ENCODE results near the gene KIF17. TPM values are rescaled to one million over a fixed set of nuclear protein-coding genes. Genes with fewer than 3 reads are reported as not detected.

KIF17 gene
- total and polyA plus RNA-seq, 2 of the 8 experiments (the other 6 are each of a cell fraction or from before 2014, with no cell fraction given): 6.9 to 10.4 TPM

GRCh38 chr1:20626098-20626427, 91.7 kb downstream of the KIF17 start:
- FAIRE-seq (no peak), DNase-seq (ENCODE audit: low read depth in 1 of 2, low spot score in 2 of 2) (no peak)
- ChIA-PET POLR2A (ENCODE audit: partially characterized antibody) (interaction anchor here (0.6 to 2.1 kb wide), 5 partner anchors 8 to 1937 kb away, joined by 3 to 13 read pairs (median 3); partner anchors contain the start of genes EPHA8 and PINK1), CTCF (ENCODE audit: partially characterized antibody) (interaction anchor here (0.6 to 1.9 kb wide), 6 partner anchors 8 to 103 kb away, joined by 3 to 7 read pairs (median 6); partner anchors contain the start of gene CDA)
- Histone ChIP-seq H2BK15ac (ENCODE audit: low read length) (no peak overlapping the region), H3K23ac (ENCODE audit: insufficient read length) (no peak overlapping the region), H4K20me1 (replicated peaks in 1 of 2; ENCODE audit: control insufficient read depth in 1 of 2, insufficient read depth in 2 of 2, low read length in 2 of 2) (no peaks in the 10 kb centered on the region), H3K4me2 (ENCODE audit: insufficient read depth in 1 of 2, low read depth in 2 of 2, low read length in 2 of 2) (peak overlapping the region in 1 of 2 experiments; percentile 62; a peak in 1 of 4 replicates), H3K18ac (ENCODE audit: extremely low read depth, low read length) (no peak overlapping the region; the same call in 1 of the 2 replicates), H3K23me2 (ENCODE audit: low read depth, low read length) (peaks cover 2% of the 10 kb centered on the region; the same call in 1 of the 2 replicates), H2BK120ac (replicated peaks; ENCODE audit: low read depth, low read length) (no peak overlapping the region), H2BK20ac (ENCODE audit: low read length) (no peak overlapping the region), H3K27ac (ENCODE audit: low read depth, low read length) (no peak overlapping the region), H3K4me1 (replicated peaks in 1 of 4; ENCODE audit: control insufficient read depth in 3 of 4, insufficient read depth in 4 of 4, low read length in 3 of 4) (peaks cover 0 to 8% (median 1%) of the 10 kb centered on the region in 4 experiments; a peak in 2 of 7 replicates), H4K8ac (ENCODE audit: extremely low read depth, insufficient read depth, low read length) (no peak overlapping the region), H3K9ac (replicated peaks in 1 of 4; ENCODE audit: extremely low read depth in 1 of 4, low read depth in 3 of 4, low read length in 3 of 4) (no peak overlapping the region), H3K56ac (replicated peaks; ENCODE audit: insufficient read length, low read depth, low read length) (no peak overlapping the region), H2BK5ac (ENCODE audit: low read depth, low read length) (0 out of 2 replicates have a peak overlapping the region, but pooled peaks have one; percentile 91), H3K9me3 (ENCODE audit: insufficient read depth in 2 of 2, low read depth in 1 of 2, low read length in 1 of 2) (peaks cover 8 to 9% of the 10 kb centered on the region in 2 experiments; a peak in 2 of 4 replicates), H4K91ac (replicated peaks; ENCODE audit: insufficient read length, low read length) (no peak overlapping the region), H3K4ac (replicated peaks; ENCODE audit: insufficient read length, low read depth, low read length) (no peak overlapping the region), H3K79me2 (ENCODE audit: control insufficient read depth in 1 of 2, insufficient read depth in 2 of 2, low read length in 2 of 2) (no peaks in the 10 kb centered on the region), H3K79me1 (ENCODE audit: low read depth, low read length) (no peaks in the 10 kb centered on the region), H2AK5ac (ENCODE audit: low read depth, low read length) (no peak overlapping the region), H3K4me3 (ENCODE audit: extremely low read depth in 1 of 4, insufficient read depth in 2 of 4, low read depth in 3 of 4, low read length in 4 of 4) (no peak overlapping the region), H2AFZ (ENCODE audit: low read length) (no peak overlapping the region), H3K36me3 (ENCODE audit: control insufficient read depth in 2 of 4, insufficient read depth in 4 of 4, low read length in 3 of 4) (peaks cover 0 to 2% (median 0%) of the 10 kb centered on the region in 4 experiments; a peak in 1 of 8 replicates), H4K5ac (ENCODE audit: insufficient read length, low read depth, low read length) (peak overlapping the region; percentile 88), H2BK12ac (ENCODE audit: low read depth, low read length) (peak overlapping the region; percentile 75; the same call in 1 of the 2 replicates), H3K27me3 (replicated peaks in 1 of 4; ENCODE audit: control insufficient read depth in 3 of 4, extremely low read depth in 1 of 4, insufficient read depth in 3 of 4, low read length in 3 of 4) (no peaks in the 10 kb centered on the region), H3K14ac (ENCODE audit: insufficient read length) (no peak overlapping the region)
- WGBS, 2 experiments (ENCODE audit: extremely low coverage in 1 of 2, insufficient coverage in 1 of 2, insufficient read length in 1 of 2, insufficient replicate concordance in 2 of 2, low coverage in 1 of 2, low lambda C conversion rate in 2 of 2, missing lambda C conversion rate in 1 of 2): 88% methylated on average over 1 of the region's 1 CpG; no CpG with 5 or more reads in 1 of the 2 experiments
- TF ChIP-seq TEAD4 (IDR thresholded peaks at IDR 0.05; ENCODE audit: low read depth, low read length): no peak
- TF ChIP-seq CHD2 (IDR thresholded peaks at IDR 0.05; ENCODE audit: low read length): no peak
- TF ChIP-seq USF2 (IDR thresholded peaks at IDR 0.05; ENCODE audit: low read length): no peak
- TF ChIP-seq SIX5 (IDR thresholded peaks at IDR 0.05; ENCODE audit: low read depth, low read length): no peak
- no peak for TF ChIP-seq CREB1 (IDR thresholded peaks at IDR 0.05)
- no peak for TF ChIP-seq JUN (IDR thresholded peaks at IDR 0.05; ENCODE audit: low read depth, low read length)
- no peak for TF ChIP-seq RXRA (IDR thresholded peaks at IDR 0.05; ENCODE audit: insufficient read depth, low read depth, low read length)
- no peak for TF ChIP-seq RAD21 (IDR thresholded peaks at IDR 0.05 in 1 of 2, conservative IDR thresholded peaks at IDR 0.05 in 1 of 2; ENCODE audit: low read depth in 2 of 2, low read length in 2 of 2)
- TF ChIP-seq CHD1 (IDR thresholded peaks at IDR 0.05; ENCODE audit: low read depth, low read length): no peak
- TF ChIP-seq POLR2AphosphoS5 (IDR thresholded peaks at IDR 0.05; ENCODE audit: low read depth, low read length): no peak
- TF ChIP-seq JUND (IDR thresholded peaks at IDR 0.05; ENCODE audit: low read length): no peak
- no peak for TF ChIP-seq BCL11A (IDR thresholded peaks at IDR 0.05; ENCODE audit: low read depth in 2 of 2, low read length in 2 of 2)
- no peak for TF ChIP-seq SP2 (IDR thresholded peaks at IDR 0.05; ENCODE audit: low read length)
- TF ChIP-seq SP1 (IDR thresholded peaks at IDR 0.05; ENCODE audit: low read depth, low read length): no peak
